SHP77 (cell line): ENCODE data around the gene LAMC3.

ENCODE experiments used
- DNase-seq, 2 experiments: peaks; one replicate each; lab custom pipeline; 2025; lab: John Stamatoyannopoulos, UW

The LAMC3 gene

GRCh38 chr9:131045300-131046092 is 36.5 kb downstream of the LAMC3 start:
- no peak for DNase-seq

- DNase-seq = no peak
Observed at GRCh38 chr9:131046093-131046380, 37.1 kb downstream of the LAMC3 start.

- DNase-seq = peak; percentile 66 to 75
Observed at GRCh38 chr9:131046581-131047202, 37.7 kb downstream of the LAMC3 start.

- DNase-seq = no peak
Observed at GRCh38 chr9:131048332-131048731, 39.4 kb downstream of the LAMC3 start.

- DNase-seq = no peak
Observed at GRCh38 chr9:131048820-131049219, 39.8 kb downstream of the LAMC3 start.

GRCh38 chr9:131049829-131050715 is 41.1 kb downstream of the LAMC3 start:
- no peak for DNase-seq

- no peak for DNase-seq
Observed at GRCh38 chr9:131050831-131051230, 41.9 kb downstream of the LAMC3 start.

GRCh38 chr9:131051592-131052517 is 42.9 kb downstream of the LAMC3 start:
- no peak for DNase-seq

GRCh38 chr9:131053896-131054295 is 44.9 kb downstream of the LAMC3 start:
- no peak for DNase-seq

GRCh38 chr9:131056781-131057506 is 48.0 kb downstream of the LAMC3 start:
- DNase-seq = no peak

- DNase-seq = no peak
Observed at GRCh38 chr9:131060900-131061630, 52.1 kb downstream of the LAMC3 start.

GRCh38 chr9:131062969-131063368 is 54.0 kb downstream of the LAMC3 start:
- DNase-seq = no peak

GRCh38 chr9:131065599-131065998 is 56.6 kb downstream of the LAMC3 start:
- no peak for DNase-seq

GRCh38 chr9:131067625-131068024 is 58.7 kb downstream of the LAMC3 start:
- no peak for DNase-seq

- DNase-seq = no peak
Observed at GRCh38 chr9:131068076-131068816, 59.3 kb downstream of the LAMC3 start.

- DNase-seq = no peak
Observed at GRCh38 chr9:131069699-131070098, 60.7 kb downstream of the LAMC3 start.

- no peak for DNase-seq
Observed at GRCh38 chr9:131072107-131072870, 63.3 kb downstream of the LAMC3 start.

- no peak for DNase-seq
Observed at GRCh38 chr9:131072871-131073237, 63.9 kb downstream of the LAMC3 start.
